Anterior cingulate cortex (tissue), 58 donors: ENCODE results near the gene ZNF653.
"Not testable (repeated sequence)": the region's sequence is repeated elsewhere in the genome, so short reads cannot be mapped to it uniquely, and the experiment has no call there.

Experiments
- DNase-seq, 58 donors: peaks; one replicate each; lab custom pipeline; 2025; lab: John Stamatoyannopoulos, UW

Gene ZNF653

GRCh38 chr19:11437955-11438354, 67.7 kb downstream of the ZNF653 start:
- DNase-seq = no peak

- DNase-seq = peak in 1 of 58 donors; percentile 63
These were observed 69.8 kb downstream of the ZNF653 start for GRCh38 chr19:11435833-11436313.

- DNase-seq = peak; percentile 98 to 100 (median 100)
These were observed 70.4 kb downstream of the ZNF653 start, which contains the start of the genes ODAD3 and PRKCSH for GRCh38 chr19:11435057-11435832. TSS of gene ODAD3 (minus strand) at chr19:11435121. CDS start at chr19:11435016, 105 bp downstream. TSS of gene PRKCSH (plus strand) at chr19:11435635. CDS start at chr19:11436118, 483 bp downstream.

- no peak for DNase-seq
These were observed 71.0 kb downstream of the ZNF653 start for GRCh38 chr19:11434703-11435056.

- not testable (repeated sequence) for DNase-seq
These were observed 72.1 kb downstream of the ZNF653 start for GRCh38 chr19:11433526-11433925.
